Pancreas (tissue), 10 donors: Measurements from ENCODE around the gene RNASE13. TPM values are rescaled to one million over a fixed set of nuclear protein-coding genes. Genes with fewer than 3 reads are reported as not detected.

Source experiments
- ATAC-seq, 4 donors: fragments of 200-7000 bp; cut with Tn5 transposase; one replicate each; pipeline versions ENCODE4 v1.8.0 to v1.9.1; 2020; ENCODE audit warnings: mild to moderate bottlenecking in 4 of 4, moderate library complexity in 4 of 4
- DNase-seq, 6 donors: peaks; one replicate each; pipeline ENCODE4 v3.0.0-alpha.2; 2020
- FAIRE-seq: peaks from 2 replicates; lab custom pipeline; 2012; peaks lifted over from hg19 to GRCh38; lab: Jason Lieb, UNC
- H3K27ac ChIP-seq, 4 donors: fragments of 200-600 bp; sonication (generic); 1 replicate in 3 of 4; 2 replicates in 1 of 4; pipeline versions ENCODE4 v1.5.0 to v1.8.0; 2020
- H3K27me3 ChIP-seq, 4 donors: fragments of 200-600 bp; one replicate each; pipeline ENCODE4 v1.8.0; 2021
- H3K36me3 ChIP-seq, 3 donors: fragments of 200-600 bp; sonication (generic) in 1 of 3; one replicate each; pipeline versions ENCODE4 v1.5.0 to v1.8.0; 2020 to 2021
- H3K4me1 ChIP-seq, 3 donors: fragments of 200-600 bp; one replicate each; pipeline ENCODE4 v1.8.0; 2021
- H3K4me3 ChIP-seq, 4 donors: fragments of 200-600 bp; sonication (generic) in 2 of 4; one replicate each; pipeline versions ENCODE4 v1.5.0 to v1.8.0; 2020 to 2021
- H3K9me3 ChIP-seq, 4 donors: fragments of 200-600 bp; one replicate each; pipeline ENCODE4 v1.8.0; 2021
- WGBS, 2 donors: extraction: QIAGEN DNeasy Blood & Tissue Kit; methylation state at CpG; one replicate each; pipeline ENCODE4 v1.1.7; 2013; 5-methylcytosine and 5-hydroxymethylcytosine counted together
- intact Hi-C, 3 donors: fragments of 100-400 bp; cut with DNase I; formaldehyde crosslinking; loops; one replicate each; pipeline versions ENCODE4 v1.11.1 to v1.14.2; 2022
- polyA plus RNA-seq, 2 donors: library from polyadenylated mRNA; stranded (reverse); fragments of 200-250 nt; gene quantifications; one replicate each; pipeline ENCODE4 v1.2.3, GENCODE V29; 2013
- total RNA-seq, 6 donors: library from RNA; stranded (reverse); fragmentation: NEBNext Ultra II Directional in 4 of 6; extraction: Animal tissue kit (Norgen Biotek cat#: 25700) in 4 of 6; gene quantifications; one replicate each; pipeline versions ENCODE4 v1.2.1 to v1.2.4, GENCODE V29; 2021 to 2023
- TF ChIP-seq, protein P1 (sequence below), 4 donors: fragments of 200-600 bp; sonication (generic) in 3 of 4; IDR thresholded peaks; one replicate each; pipeline versions ENCODE4 v1.5.0 to v1.8.0; 2021; ENCODE audit warnings: antibody characterized with exemption in 4 of 4
- donor health status: healthy with polysubstance abuse.
- donor health status: DM: no; HTN: no; CAD: no; lungs with moderate emphysema.
- donor health status: DM: no; HTN: no; CAD: no.
- donor health status: control.
- donor health status: control.
- donor health status: Bipolar disorder and iron deficiency.
- donor health status: DM: yes; HTN: yes; CAD: no.
- donor health status: DM: no; HTN: no; CAD: no.
- donor health status: DM: no; HTN: no; CAD: no.
- donor health status: DM: yes; HTN: yes; CAD: no.

Gene RNASE13, protein sequence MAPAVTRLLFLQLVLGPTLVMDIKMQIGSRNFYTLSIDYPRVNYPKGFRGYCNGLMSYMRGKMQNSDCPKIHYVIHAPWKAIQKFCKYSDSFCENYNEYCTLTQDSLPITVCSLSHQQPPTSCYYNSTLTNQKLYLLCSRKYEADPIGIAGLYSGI
- total RNA-seq: under 1 TPM in 2 of 6 donors, not detected in 4; 0.08 to 0.12 TPM
- polyA plus RNA-seq: under 1 TPM; 0.15 to 0.23 TPM

- DNase-seq (no peak), ATAC-seq (no peak), FAIRE-seq (no peak)
- no peaks in the 10 kb centered on the region for H3K36me3 ChIP-seq
- no peak within 1 kb of the TSS for H3K27ac ChIP-seq
- intact Hi-C loops: no loop called here
- 79 to 82% methylated on average over 5 of the region's 5 CpGs for WGBS, 2 donors
- H3K4me3 ChIP-seq: no peak within 1 kb of the TSS
- TF ChIP-seq, protein P1, sequence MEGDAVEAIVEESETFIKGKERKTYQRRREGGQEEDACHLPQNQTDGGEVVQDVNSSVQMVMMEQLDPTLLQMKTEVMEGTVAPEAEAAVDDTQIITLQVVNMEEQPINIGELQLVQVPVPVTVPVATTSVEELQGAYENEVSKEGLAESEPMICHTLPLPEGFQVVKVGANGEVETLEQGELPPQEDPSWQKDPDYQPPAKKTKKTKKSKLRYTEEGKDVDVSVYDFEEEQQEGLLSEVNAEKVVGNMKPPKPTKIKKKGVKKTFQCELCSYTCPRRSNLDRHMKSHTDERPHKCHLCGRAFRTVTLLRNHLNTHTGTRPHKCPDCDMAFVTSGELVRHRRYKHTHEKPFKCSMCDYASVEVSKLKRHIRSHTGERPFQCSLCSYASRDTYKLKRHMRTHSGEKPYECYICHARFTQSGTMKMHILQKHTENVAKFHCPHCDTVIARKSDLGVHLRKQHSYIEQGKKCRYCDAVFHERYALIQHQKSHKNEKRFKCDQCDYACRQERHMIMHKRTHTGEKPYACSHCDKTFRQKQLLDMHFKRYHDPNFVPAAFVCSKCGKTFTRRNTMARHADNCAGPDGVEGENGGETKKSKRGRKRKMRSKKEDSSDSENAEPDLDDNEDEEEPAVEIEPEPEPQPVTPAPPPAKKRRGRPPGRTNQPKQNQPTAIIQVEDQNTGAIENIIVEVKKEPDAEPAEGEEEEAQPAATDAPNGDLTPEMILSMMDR (IDR thresholded peaks at IDR 0.05): no peak
- H3K4me1 ChIP-seq: peaks cover 6 to 7% (median 6%) of the 10 kb centered on the region in 3 donors
- no peaks in the 10 kb centered on the region for H3K9me3 ChIP-seq
- H3K27me3 ChIP-seq: no peaks in the 10 kb centered on the region
Measured at GRCh38 chr14:21034707-21035106, at the start of gene RNASE13. Gene RNASE13 (minus strand): TSS chr14:21034807. CDS start chr14:21034288, 519 bp downstream.

- H3K9me3 ChIP-seq: no peaks in the 10 kb centered on the region
- TF ChIP-seq, protein P1 (IDR thresholded peaks at IDR 0.05): no peak
- H3K27me3 ChIP-seq: no peaks in the 10 kb centered on the region
- intact Hi-C loops: no loop called here
- ATAC-seq: no peak
- no peak for FAIRE-seq
- no peaks in the 10 kb centered on the region for H3K4me1 ChIP-seq
- H3K27ac ChIP-seq: no peak overlapping the region
- peaks cover 0 to 46% (median 0%) of the 10 kb centered on the region in 3 donors for H3K36me3 ChIP-seq
- H3K4me3 ChIP-seq: no peak overlapping the region
- DNase-seq: no peak
- 82 to 84% methylated on average over 2 of the region's 2 CpGs for WGBS, 2 donors
Measured at GRCh38 chr14:21084396-21084795, 49.8 kb upstream of the RNASE13 start.

DNA sequence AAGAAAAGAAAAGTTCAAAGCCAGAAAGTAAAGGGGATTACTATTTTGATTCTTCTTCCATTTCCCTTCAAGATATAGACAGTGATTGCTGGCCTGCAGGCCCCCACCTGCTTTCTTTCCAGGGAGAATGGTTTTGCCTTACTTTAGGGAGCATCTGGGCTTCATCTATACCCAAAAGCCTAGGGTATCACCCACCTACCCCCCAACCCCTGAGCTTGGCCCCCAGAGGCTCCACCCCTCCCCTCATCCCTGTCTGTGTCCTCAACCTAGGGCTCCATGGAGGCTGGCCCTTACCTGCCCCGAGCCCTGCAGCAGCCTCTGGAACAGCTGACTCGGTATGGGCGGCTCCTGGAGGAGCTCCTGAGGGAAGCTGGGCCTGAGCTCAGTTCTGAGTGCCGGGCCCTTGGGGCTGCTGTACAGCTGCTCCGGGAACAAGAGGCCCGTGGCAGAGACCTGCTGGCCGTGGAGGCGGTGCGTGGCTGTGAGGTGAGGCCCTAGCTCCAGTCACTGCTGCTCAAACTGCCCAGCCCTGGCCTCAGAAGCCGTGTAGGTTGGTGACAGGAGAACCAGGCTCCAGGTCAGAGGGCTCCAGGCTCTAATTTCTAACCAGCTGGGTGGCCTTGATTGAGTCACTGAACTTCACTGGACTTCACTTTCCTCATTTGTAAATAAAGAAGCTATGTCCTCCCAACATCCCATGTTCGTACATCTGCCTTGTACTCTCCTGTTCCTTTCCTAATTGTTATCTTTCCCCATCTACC, 49.1 kb upstream of the RNASE13 start:
- Histone ChIP-seq H3K36me3 (peaks cover 0 to 53% (median 0%) of the 10 kb centered on the region in 3 donors), H3K4me1 (no peaks in the 10 kb centered on the region), H3K9me3 (no peaks in the 10 kb centered on the region), H3K4me3 (no peak overlapping the region), H3K27me3 (no peaks in the 10 kb centered on the region), H3K27ac (no peak overlapping the region)
- TF ChIP-seq, protein P1 (IDR thresholded peaks at IDR 0.05): no peak
- ATAC-seq: no peak
- FAIRE-seq: no peak
- WGBS, 2 donors: 83 to 89% methylated on average over 11 of the region's 11 CpGs
- intact Hi-C loops: no loop called here
- DNase-seq: peak in 1 of 6 donors; percentile 59

- no peak for ATAC-seq
Measured at GRCh38 chr14:21081521-21082142, 47.0 kb upstream of the RNASE13 start.

More at GRCh38 chr14:21081521-21082142, 47.0 kb upstream of the RNASE13 start:
- DNase-seq (peak in 1 of 6 donors; percentile 71), FAIRE-seq (no peak)
- no peaks in the 10 kb centered on the region for H3K4me1 ChIP-seq
- H3K27ac ChIP-seq: no peak overlapping the region
- 88 to 90% methylated on average over 29 to 30 of the region's 30 CpGs for WGBS, 2 donors
- intact Hi-C loops: no loop called here
- no peaks in the 10 kb centered on the region for H3K9me3 ChIP-seq
- TF ChIP-seq, protein P1 (IDR thresholded peaks at IDR 0.05): no peak
- peaks cover 0 to 70% (median 0%) of the 10 kb centered on the region in 3 donors for H3K36me3 ChIP-seq
- no peak overlapping the region for H3K4me3 ChIP-seq
- H3K27me3 ChIP-seq: no peaks in the 10 kb centered on the region
